Mammary epithelial cell (primary cell): ENCODE results near the gene IL20RA.

Experiments used
- EZH2 ChIP-seq: IDR thresholded peaks from 2 replicates; pipeline ENCODE4 v1.6.1; 2012; ENCODE audit warnings: low read length, inconsistent platforms, borderline replicate concordance
- TF ChIP-seq, protein P1 (sequence below), 2 donors: IDR thresholded peaks in 1 of 2; conservative IDR thresholded peaks in 1 of 2; 2 replicates each; pipeline ENCODE4 v1.5.1; 2011 to 2012; ENCODE audit warnings: inconsistent platforms in 2 of 2, low read length in 2 of 2, mild to moderate bottlenecking in 2 of 2, control low read depth in 1 of 2, low read depth in 1 of 2; ENCODE audit not compliant: insufficient read depth in 1 of 2; ENCODE audit errors: extremely low read depth in 1 of 2

DNA sequence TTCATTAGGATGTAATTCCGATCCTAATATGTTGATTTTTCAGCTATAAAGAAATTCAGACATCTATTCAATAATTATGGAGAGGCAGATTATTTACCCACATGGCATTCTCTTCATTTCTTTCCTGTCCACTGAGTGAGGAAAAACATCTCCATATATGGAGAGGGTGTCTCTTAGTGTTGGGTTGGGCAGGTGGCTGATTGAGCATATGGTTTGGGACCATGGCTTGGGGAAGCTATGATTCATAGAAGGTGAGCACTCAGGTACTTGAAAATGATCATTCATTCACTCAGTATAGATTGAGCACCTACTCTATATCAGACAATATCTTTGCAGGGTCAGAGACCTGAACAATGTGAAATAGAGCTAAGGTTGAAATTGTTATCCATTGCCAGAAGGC, 41.3 kb upstream of the IL20RA start:
- TF ChIP-seq, protein P1, sequence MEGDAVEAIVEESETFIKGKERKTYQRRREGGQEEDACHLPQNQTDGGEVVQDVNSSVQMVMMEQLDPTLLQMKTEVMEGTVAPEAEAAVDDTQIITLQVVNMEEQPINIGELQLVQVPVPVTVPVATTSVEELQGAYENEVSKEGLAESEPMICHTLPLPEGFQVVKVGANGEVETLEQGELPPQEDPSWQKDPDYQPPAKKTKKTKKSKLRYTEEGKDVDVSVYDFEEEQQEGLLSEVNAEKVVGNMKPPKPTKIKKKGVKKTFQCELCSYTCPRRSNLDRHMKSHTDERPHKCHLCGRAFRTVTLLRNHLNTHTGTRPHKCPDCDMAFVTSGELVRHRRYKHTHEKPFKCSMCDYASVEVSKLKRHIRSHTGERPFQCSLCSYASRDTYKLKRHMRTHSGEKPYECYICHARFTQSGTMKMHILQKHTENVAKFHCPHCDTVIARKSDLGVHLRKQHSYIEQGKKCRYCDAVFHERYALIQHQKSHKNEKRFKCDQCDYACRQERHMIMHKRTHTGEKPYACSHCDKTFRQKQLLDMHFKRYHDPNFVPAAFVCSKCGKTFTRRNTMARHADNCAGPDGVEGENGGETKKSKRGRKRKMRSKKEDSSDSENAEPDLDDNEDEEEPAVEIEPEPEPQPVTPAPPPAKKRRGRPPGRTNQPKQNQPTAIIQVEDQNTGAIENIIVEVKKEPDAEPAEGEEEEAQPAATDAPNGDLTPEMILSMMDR (conservative IDR thresholded peaks at IDR 0.05 in 1 of 2, IDR thresholded peaks at IDR 0.05 in 1 of 2; ENCODE audit: extremely low read depth in 1 of 2, insufficient read depth in 1 of 2, low read depth in 1 of 2, low read length in 2 of 2), result no peak
- TF ChIP-seq EZH2, result no peak
